SK-N-SH treated with all-trans-retinoic acid at 6 μM for 48 hours (cell line): Measurements from ENCODE around the gene GNRH2.
"Not testable (repeated sequence)": the region's sequence is repeated elsewhere in the genome, so short reads cannot be mapped to it uniquely, and the experiment has no call there.

Experiments
- ATAC-seq: fragments of 200-7000 bp; cut with Tn5 transposase; 3 replicates; pipeline ENCODE4 v1.9.1; 2020; ENCODE audit warnings: mild to moderate bottlenecking, moderate library complexity
- ARNTL ChIP-seq: fragments of 450-650 bp; formaldehyde crosslinking; IDR thresholded peaks from 2 replicates; pipeline ENCODE4 v1.5.0; 2020; ENCODE audit warnings: low read depth, mild to moderate bottlenecking, moderate library complexity, borderline replicate concordance
- BACH2 ChIP-seq: fragments of 250-450 bp; sonication (Bioruptor Pico); IDR thresholded peaks from 2 replicates; pipeline ENCODE4 v1.9.0; 2021; ENCODE audit warnings: mild to moderate bottlenecking, borderline replicate concordance
- CSDC2 ChIP-seq: fragments of 250-450 bp; sonication (Bioruptor Pico); IDR thresholded peaks from 2 replicates; pipeline ENCODE4 v1.5.0; 2020; ENCODE audit warnings: mild to moderate bottlenecking, moderate library complexity
- ESRRG ChIP-seq: fragments of 250-450 bp; sonication (Bioruptor Pico); IDR thresholded peaks from 2 replicates; pipeline ENCODE4 v1.6.1; 2021; ENCODE audit warnings: mild to moderate bottlenecking
- GLIS3 ChIP-seq: fragments of 250-450 bp; sonication (Bioruptor Pico); IDR thresholded peaks from 2 replicates; pipeline ENCODE4 v1.5.0; 2020; ENCODE audit warnings: mild to moderate bottlenecking, moderate library complexity
- ISL1 ChIP-seq: fragments of 250-450 bp; sonication (Bioruptor Pico); IDR thresholded peaks from 2 replicates; pipeline ENCODE4 v2.1.2; 2022; ENCODE audit warnings: mild to moderate bottlenecking, moderate library complexity
- OSR1 ChIP-seq: fragments of 250-450 bp; sonication (Bioruptor Pico); IDR thresholded peaks from 2 replicates; pipeline ENCODE4 v1.8.0; 2022; ENCODE audit warnings: moderate library complexity, mild to moderate bottlenecking, inconsistent platforms
- PPARA ChIP-seq: fragments of 250-450 bp; sonication (Bioruptor Pico); IDR thresholded peaks from 2 replicates; pipeline ENCODE4 v1.5.0; 2020; ENCODE audit warnings: mild to moderate bottlenecking, borderline replicate concordance
- RARB ChIP-seq: fragments of 250-450 bp; sonication (Bioruptor Pico); IDR thresholded peaks from 2 replicates; pipeline ENCODE4 v1.8.0; 2021; ENCODE audit warnings: mild to moderate bottlenecking, moderate library complexity
- SNAI2 ChIP-seq: fragments of 250-450 bp; sonication (Bioruptor Pico); IDR thresholded peaks from 2 replicates; pipeline ENCODE4 v1.5.0; 2020; ENCODE audit warnings: mild to moderate bottlenecking, moderate library complexity
- TOX ChIP-seq: fragments of 250-450 bp; sonication (Bioruptor Pico); IDR thresholded peaks from 2 replicates; pipeline ENCODE4 v1.8.0; 2021; ENCODE audit warnings: mild to moderate bottlenecking, moderate library complexity, borderline replicate concordance
- ZC3H10 ChIP-seq: fragments of 250-450 bp; sonication (Bioruptor Pico); IDR thresholded peaks from 2 replicates; pipeline ENCODE4 v1.5.1; 2021; ENCODE audit warnings: mild to moderate bottlenecking, moderate library complexity
- ZFP3 ChIP-seq: fragments of 250-450 bp; sonication (Bioruptor Pico); IDR thresholded peaks from 2 replicates; pipeline ENCODE4 v1.5.0; 2020; ENCODE audit warnings: mild to moderate bottlenecking, moderate library complexity
- ZNF565 ChIP-seq: fragments of 450-650 bp; formaldehyde crosslinking; conservative IDR thresholded peaks from 2 replicates; pipeline ENCODE4 v1.5.0; 2020; ENCODE audit warnings: low read depth, mild to moderate bottlenecking, moderate library complexity
- ZNF70 ChIP-seq: fragments of 450-650 bp; formaldehyde crosslinking; IDR thresholded peaks from 2 replicates; pipeline ENCODE4 v1.5.0; 2020; ENCODE audit warnings: mild to moderate bottlenecking, moderate library complexity
- TF ChIP-seq, protein P1 (sequence below): fragments of 250-450 bp; sonication (Bioruptor Pico); IDR thresholded peaks from 2 replicates; pipeline ENCODE4 v1.5.0; 2020; ENCODE audit warnings: mild to moderate bottlenecking, moderate library complexity
- TF ChIP-seq, protein P2 (sequence below): fragments of 250-450 bp; sonication (Bioruptor Pico); IDR thresholded peaks from 2 replicates; pipeline ENCODE4 v1.8.0; 2021; ENCODE audit warnings: low read depth, mild to moderate bottlenecking, moderate library complexity, borderline replicate concordance
- TF ChIP-seq, protein P3 (sequence below): fragments of 250-450 bp; sonication (Bioruptor Pico); IDR thresholded peaks from 2 replicates; pipeline ENCODE4 v1.5.1; 2021; ENCODE audit warnings: mild to moderate bottlenecking, moderate library complexity

Gene GNRH2

DNA sequence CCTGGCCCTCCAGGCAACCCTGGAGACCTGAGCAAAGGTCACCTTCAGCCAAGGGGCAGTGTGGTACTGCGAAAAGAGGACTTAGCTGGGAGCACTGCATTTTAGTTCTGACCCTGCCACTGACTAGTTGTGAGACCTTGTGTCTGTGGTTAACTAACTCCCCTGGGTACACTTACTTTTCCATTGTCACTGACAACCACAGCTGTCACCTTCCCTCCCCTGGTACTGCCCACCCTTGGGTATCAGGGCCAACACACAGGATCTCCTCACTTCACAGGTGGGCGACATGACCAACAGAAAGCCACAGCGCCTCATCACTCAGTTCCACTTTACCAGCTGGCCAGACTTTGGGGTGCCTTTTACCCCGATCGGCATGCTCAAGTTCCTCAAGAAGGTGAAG, 21.6 kb upstream of the GNRH2 start:
- no peak for ATAC-seq
- TF ChIP-seq, protein P1, sequence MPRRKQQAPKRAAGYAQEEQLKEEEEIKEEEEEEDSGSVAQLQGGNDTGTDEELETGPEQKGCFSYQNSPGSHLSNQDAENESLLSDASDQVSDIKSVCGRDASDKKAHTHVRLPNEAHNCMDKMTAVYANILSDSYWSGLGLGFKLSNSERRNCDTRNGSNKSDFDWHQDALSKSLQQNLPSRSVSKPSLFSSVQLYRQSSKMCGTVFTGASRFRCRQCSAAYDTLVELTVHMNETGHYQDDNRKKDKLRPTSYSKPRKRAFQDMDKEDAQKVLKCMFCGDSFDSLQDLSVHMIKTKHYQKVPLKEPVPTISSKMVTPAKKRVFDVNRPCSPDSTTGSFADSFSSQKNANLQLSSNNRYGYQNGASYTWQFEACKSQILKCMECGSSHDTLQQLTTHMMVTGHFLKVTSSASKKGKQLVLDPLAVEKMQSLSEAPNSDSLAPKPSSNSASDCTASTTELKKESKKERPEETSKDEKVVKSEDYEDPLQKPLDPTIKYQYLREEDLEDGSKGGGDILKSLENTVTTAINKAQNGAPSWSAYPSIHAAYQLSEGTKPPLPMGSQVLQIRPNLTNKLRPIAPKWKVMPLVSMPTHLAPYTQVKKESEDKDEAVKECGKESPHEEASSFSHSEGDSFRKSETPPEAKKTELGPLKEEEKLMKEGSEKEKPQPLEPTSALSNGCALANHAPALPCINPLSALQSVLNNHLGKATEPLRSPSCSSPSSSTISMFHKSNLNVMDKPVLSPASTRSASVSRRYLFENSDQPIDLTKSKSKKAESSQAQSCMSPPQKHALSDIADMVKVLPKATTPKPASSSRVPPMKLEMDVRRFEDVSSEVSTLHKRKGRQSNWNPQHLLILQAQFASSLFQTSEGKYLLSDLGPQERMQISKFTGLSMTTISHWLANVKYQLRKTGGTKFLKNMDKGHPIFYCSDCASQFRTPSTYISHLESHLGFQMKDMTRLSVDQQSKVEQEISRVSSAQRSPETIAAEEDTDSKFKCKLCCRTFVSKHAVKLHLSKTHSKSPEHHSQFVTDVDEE (CRISPR knock-in tag): no peak
- TF ChIP-seq ZNF565 (CRISPR knock-in tag) (no peak), RARB (CRISPR knock-in tag) (no peak), SNAI2 (CRISPR knock-in tag) (no peak), OSR1 (CRISPR knock-in tag) (no peak), ARNTL (CRISPR knock-in tag) (no peak), ISL1 (no peak), ZC3H10 (CRISPR knock-in tag) (no peak), ZFP3 (CRISPR knock-in tag) (no peak), CSDC2 (CRISPR knock-in tag) (no peak), BACH2 (no peak), TOX (CRISPR knock-in tag) (no peak), ESRRG (CRISPR knock-in tag) (no peak), GLIS3 (CRISPR knock-in tag) (no peak), ZNF70 (CRISPR knock-in tag) (no peak)
- TF ChIP-seq, protein P2, sequence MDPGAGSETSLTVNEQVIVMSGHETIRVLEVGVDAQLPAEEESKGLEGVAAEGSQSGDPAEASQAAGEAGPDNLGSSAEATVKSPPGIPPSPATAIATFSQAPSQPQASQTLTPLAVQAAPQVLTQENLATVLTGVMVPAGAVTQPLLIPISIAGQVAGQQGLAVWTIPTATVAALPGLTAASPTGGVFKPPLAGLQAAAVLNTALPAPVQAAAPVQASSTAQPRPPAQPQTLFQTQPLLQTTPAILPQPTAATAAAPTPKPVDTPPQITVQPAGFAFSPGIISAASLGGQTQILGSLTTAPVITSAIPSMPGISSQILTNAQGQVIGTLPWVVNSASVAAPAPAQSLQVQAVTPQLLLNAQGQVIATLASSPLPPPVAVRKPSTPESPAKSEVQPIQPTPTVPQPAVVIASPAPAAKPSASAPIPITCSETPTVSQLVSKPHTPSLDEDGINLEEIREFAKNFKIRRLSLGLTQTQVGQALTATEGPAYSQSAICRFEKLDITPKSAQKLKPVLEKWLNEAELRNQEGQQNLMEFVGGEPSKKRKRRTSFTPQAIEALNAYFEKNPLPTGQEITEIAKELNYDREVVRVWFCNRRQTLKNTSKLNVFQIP (CRISPR knock-in tag): no peak
- TF ChIP-seq, protein P3, sequence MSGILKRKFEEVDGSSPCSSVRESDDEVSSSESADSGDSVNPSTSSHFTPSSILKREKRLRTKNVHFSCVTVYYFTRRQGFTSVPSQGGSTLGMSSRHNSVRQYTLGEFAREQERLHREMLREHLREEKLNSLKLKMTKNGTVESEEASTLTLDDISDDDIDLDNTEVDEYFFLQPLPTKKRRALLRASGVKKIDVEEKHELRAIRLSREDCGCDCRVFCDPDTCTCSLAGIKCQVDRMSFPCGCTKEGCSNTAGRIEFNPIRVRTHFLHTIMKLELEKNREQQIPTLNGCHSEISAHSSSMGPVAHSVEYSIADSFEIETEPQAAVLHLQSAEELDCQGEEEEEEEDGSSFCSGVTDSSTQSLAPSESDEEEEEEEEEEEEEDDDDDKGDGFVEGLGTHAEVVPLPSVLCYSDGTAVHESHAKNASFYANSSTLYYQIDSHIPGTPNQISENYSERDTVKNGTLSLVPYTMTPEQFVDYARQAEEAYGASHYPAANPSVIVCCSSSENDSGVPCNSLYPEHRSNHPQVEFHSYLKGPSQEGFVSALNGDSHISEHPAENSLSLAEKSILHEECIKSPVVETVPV (CRISPR knock-in tag): no peak
- TF ChIP-seq, all 23 proteins: peak for 0

DNA sequence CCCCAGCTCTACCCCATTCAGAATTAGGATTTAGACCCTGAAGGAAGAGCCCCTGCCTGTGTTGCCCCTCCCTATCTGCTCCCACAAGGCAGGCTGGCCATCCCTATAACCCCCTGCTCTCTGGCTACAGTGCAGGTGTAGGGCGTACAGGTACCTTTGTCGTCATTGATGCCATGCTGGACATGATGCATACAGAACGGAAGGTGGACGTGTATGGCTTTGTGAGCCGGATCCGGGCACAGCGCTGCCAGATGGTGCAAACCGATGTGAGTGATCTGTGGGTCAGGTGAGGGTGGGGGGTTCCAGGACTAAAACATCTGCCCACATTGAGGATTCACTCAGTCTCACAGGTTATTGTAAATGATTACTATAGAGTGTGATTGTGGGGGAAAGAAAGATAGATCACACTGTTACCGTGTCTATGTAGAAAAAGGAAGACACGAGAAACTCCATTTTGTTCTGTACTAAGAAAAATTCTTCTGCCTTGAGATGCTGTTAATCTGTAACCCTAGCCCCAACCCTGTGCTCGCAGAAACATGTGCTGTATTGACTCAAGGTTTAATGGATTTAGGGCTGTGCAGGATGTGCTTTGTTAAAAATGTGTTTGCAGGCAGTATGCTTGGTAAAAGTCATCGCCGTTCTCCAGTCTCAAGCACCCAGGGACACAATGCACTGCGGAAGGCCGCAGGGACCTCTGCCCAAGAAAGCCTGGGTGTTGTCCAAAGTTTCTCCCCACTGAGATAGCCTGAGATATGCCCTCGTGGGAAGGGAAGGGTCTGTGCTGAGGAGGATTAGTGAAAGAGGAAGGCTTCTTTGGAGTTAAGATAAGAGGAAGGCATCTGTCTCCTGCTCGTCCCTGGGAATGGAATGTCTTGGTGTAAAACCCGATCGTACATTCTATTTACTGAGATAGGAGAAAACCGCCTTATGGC, 20.6 kb upstream of the GNRH2 start:
- ATAC-seq: not testable (repeated sequence)

DNA sequence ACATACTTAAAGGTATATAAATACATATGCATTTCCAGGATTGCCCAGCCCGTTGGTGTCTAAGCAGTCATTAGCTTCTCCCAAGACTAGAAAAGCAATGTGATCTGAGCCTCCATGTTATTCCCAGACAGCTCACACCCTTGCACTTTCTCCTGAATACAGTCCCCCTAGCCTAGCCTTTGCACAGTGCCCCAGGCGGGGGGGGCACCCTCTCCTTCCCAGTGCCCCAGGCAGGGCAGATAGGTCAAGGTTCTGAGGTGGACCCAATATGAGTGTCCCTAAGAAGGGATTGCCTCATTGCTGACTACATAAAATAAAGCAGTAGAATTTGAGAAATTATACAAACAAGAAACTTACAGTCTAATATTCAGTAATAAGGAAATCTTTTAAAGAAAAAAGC, 15.4 kb upstream of the GNRH2 start:
- TF ChIP-seq PPARA (CRISPR knock-in tag) (no peak), ZFP3 (CRISPR knock-in tag) (no peak), SNAI2 (CRISPR knock-in tag) (no peak), ARNTL (CRISPR knock-in tag) (no peak)
- TF ChIP-seq, protein P1 (CRISPR knock-in tag): no peak
- TF ChIP-seq, protein P2 (CRISPR knock-in tag): no peak
- no peak for ATAC-seq
